ENCODE measurements around the gene GBP1.

- TF ChIP-seq CTCF (conservative IDR thresholded peaks at IDR 0.05; ENCODE audit: low read depth in 2 of 2) (no peak), REST (IDR thresholded peaks at IDR 0.05; ENCODE audit: unreplicated experiment) (no peak), ZNF331 (CRISPR knock-in tag; IDR thresholded peaks at IDR 0.05; ENCODE audit: low read depth) (no peak), CREB1 (CRISPR knock-in tag; IDR thresholded peaks at IDR 0.05; ENCODE audit: low read depth) (no peak), EZH2phosphoT487 (IDR thresholded peaks at IDR 0.05; ENCODE audit: unreplicated experiment) (no peak), EZH2 (IDR thresholded peaks at IDR 0.05; ENCODE audit: low read depth, unreplicated experiment) (no peak), POLR2AphosphoS5 (IDR thresholded peaks at IDR 0.05; ENCODE audit: low read depth) (no peak), ZNF462 (CRISPR knock-in tag; IDR thresholded peaks at IDR 0.05) (no peak), ZNF114 (CRISPR knock-in tag; IDR thresholded peaks at IDR 0.05) (no peak), ETS1 (IDR thresholded peaks at IDR 0.05) (no peak), NANOG (IDR thresholded peaks at IDR 0.05; ENCODE audit: borderline replicate concordance) (no peak), JUNB (IDR thresholded peaks at IDR 0.05; ENCODE audit: unreplicated experiment) (no peak), STAT1 (IDR thresholded peaks at IDR 0.05; ENCODE audit: unreplicated experiment) (no peak)
These were observed 42.0 kb downstream of the GBP1 start for GRCh38 chr1:89023026-89023425.

All from GM23338 (cell line).